Transverse colon (tissue), 4 donors: ENCODE measurements around the gene VSX1.

ENCODE experiments used
- POLR2AphosphoS5 ChIP-seq, 3 donors: sonication (generic); formaldehyde crosslinking; IDR thresholded peaks; one replicate each; pipeline ENCODE4 v1.6.1; 2016; ENCODE audit warnings: antibody characterized with exemption in 3 of 3
- TF ChIP-seq, protein P1 (sequence below), 5 experiments: fragments of 200-600 bp in 3 of 5; fragments of 450-650 bp in 2 of 5; sonication (generic) in 3 of 5; IDR thresholded peaks; 1 replicate in 2 of 5; 2 replicates in 3 of 5; pipeline ENCODE4 v1.5.1; 2016 to 2017; ENCODE audit warnings: antibody characterized with exemption in 5 of 5, inconsistent platforms in 3 of 5, mild to moderate bottlenecking in 2 of 5, moderate library complexity in 1 of 5

DNA sequence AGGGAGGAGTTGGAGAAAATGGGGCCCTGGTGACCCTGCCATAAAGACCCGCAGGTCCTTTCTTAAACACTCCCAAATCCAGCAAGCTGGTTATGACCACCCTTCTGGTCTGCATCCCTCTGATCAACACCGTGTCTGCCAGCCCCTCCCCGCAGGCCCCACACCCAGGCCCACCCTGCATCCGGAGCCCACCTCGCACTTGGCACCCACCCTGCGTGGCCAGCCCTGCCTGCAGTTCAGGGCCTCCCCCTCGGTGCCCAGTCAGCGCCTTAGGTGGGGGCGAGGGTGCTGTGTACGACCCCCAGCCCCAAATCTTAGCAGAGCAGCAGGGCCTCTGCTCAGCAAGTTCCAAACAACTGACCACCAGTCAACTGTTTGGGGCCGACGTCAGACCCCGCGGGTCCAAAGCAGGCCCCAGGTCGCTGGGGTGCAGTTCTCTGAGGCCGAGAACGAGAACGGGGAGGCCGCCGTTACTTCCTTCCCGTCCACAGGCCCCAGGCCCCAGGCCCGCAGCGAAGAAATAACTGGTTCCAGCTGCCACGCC, 25.2 kb downstream of the VSX1 start:
- no peak for TF ChIP-seq POLR2AphosphoS5 (IDR thresholded peaks at IDR 0.05)
- TF ChIP-seq, protein P1, sequence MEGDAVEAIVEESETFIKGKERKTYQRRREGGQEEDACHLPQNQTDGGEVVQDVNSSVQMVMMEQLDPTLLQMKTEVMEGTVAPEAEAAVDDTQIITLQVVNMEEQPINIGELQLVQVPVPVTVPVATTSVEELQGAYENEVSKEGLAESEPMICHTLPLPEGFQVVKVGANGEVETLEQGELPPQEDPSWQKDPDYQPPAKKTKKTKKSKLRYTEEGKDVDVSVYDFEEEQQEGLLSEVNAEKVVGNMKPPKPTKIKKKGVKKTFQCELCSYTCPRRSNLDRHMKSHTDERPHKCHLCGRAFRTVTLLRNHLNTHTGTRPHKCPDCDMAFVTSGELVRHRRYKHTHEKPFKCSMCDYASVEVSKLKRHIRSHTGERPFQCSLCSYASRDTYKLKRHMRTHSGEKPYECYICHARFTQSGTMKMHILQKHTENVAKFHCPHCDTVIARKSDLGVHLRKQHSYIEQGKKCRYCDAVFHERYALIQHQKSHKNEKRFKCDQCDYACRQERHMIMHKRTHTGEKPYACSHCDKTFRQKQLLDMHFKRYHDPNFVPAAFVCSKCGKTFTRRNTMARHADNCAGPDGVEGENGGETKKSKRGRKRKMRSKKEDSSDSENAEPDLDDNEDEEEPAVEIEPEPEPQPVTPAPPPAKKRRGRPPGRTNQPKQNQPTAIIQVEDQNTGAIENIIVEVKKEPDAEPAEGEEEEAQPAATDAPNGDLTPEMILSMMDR (IDR thresholded peaks at IDR 0.05): no peak
